ENCODE data around the gene GRM8.

GRCh38 chr7:126924477-126924876 lies 328.3 kb downstream of the GRM8 start:
- TF ChIP-seq, protein P1, sequence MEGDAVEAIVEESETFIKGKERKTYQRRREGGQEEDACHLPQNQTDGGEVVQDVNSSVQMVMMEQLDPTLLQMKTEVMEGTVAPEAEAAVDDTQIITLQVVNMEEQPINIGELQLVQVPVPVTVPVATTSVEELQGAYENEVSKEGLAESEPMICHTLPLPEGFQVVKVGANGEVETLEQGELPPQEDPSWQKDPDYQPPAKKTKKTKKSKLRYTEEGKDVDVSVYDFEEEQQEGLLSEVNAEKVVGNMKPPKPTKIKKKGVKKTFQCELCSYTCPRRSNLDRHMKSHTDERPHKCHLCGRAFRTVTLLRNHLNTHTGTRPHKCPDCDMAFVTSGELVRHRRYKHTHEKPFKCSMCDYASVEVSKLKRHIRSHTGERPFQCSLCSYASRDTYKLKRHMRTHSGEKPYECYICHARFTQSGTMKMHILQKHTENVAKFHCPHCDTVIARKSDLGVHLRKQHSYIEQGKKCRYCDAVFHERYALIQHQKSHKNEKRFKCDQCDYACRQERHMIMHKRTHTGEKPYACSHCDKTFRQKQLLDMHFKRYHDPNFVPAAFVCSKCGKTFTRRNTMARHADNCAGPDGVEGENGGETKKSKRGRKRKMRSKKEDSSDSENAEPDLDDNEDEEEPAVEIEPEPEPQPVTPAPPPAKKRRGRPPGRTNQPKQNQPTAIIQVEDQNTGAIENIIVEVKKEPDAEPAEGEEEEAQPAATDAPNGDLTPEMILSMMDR (IDR thresholded peaks at IDR 0.05; ENCODE audit: low read depth, low read length, poor library complexity, severe bottlenecking): no peak
- no peak for TF ChIP-seq EZH2phosphoT487 (IDR thresholded peaks at IDR 0.05; ENCODE audit: borderline replicate concordance, low read length)
